ENCODE data around the gene LY86. TPM values are rescaled to one million over a fixed set of nuclear protein-coding genes. Genes with fewer than 3 reads are reported as not detected.

The LY86 gene
- total RNA-seq, 1 experiment from 2014 or later, result not detected

DNA sequence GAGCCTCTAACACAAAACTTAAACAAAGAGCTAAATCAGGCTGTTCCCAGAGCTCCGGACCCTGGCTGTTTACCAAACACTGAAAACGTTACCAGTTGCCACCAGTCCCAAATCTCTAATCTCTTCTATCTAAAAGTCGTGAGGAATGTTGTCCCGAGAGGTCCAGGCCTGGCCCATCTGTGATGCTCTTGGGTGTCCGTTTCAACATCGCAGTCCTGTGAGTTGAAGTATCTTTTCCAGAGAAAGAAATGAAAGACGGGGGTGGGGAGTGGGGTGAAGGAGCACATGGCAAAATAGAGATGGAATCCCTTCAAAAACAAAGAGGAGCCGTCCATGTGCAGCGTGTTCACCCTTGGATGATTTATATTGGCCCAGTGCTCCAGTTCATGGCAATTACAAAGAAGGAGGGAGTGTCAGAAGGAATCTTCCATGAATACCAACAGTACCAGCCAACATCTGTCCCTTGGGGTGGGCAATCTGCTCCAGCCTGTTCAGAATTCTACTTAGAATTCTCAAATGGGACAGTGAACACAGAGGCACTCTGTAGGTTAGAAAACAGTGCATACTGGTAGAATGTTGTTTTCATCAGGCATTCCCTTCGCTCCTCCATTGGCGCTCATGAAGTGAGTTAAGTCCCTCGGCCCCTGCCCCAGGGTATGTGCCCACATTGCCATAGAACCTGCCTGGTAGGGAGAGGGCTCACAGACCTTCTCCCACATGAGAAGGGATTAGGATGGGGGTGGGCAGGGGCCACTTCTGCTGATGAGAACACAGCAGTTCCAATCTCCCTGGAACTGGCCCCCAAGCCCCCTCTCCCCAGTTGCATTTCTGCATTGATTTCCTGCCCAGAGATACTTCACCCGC is 112.1 kb downstream of the LY86 start (continued):
- TF ChIP-seq, protein P1, sequence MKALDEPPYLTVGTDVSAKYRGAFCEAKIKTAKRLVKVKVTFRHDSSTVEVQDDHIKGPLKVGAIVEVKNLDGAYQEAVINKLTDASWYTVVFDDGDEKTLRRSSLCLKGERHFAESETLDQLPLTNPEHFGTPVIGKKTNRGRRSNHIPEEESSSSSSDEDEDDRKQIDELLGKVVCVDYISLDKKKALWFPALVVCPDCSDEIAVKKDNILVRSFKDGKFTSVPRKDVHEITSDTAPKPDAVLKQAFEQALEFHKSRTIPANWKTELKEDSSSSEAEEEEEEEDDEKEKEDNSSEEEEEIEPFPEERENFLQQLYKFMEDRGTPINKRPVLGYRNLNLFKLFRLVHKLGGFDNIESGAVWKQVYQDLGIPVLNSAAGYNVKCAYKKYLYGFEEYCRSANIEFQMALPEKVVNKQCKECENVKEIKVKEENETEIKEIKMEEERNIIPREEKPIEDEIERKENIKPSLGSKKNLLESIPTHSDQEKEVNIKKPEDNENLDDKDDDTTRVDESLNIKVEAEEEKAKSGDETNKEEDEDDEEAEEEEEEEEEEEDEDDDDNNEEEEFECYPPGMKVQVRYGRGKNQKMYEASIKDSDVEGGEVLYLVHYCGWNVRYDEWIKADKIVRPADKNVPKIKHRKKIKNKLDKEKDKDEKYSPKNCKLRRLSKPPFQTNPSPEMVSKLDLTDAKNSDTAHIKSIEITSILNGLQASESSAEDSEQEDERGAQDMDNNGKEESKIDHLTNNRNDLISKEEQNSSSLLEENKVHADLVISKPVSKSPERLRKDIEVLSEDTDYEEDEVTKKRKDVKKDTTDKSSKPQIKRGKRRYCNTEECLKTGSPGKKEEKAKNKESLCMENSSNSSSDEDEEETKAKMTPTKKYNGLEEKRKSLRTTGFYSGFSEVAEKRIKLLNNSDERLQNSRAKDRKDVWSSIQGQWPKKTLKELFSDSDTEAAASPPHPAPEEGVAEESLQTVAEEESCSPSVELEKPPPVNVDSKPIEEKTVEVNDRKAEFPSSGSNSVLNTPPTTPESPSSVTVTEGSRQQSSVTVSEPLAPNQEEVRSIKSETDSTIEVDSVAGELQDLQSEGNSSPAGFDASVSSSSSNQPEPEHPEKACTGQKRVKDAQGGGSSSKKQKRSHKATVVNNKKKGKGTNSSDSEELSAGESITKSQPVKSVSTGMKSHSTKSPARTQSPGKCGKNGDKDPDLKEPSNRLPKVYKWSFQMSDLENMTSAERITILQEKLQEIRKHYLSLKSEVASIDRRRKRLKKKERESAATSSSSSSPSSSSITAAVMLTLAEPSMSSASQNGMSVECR (CRISPR knock-in tag; IDR thresholded peaks at IDR 0.05; ENCODE audit: borderline replicate concordance), result no peak
- TF ChIP-seq, protein P2, sequence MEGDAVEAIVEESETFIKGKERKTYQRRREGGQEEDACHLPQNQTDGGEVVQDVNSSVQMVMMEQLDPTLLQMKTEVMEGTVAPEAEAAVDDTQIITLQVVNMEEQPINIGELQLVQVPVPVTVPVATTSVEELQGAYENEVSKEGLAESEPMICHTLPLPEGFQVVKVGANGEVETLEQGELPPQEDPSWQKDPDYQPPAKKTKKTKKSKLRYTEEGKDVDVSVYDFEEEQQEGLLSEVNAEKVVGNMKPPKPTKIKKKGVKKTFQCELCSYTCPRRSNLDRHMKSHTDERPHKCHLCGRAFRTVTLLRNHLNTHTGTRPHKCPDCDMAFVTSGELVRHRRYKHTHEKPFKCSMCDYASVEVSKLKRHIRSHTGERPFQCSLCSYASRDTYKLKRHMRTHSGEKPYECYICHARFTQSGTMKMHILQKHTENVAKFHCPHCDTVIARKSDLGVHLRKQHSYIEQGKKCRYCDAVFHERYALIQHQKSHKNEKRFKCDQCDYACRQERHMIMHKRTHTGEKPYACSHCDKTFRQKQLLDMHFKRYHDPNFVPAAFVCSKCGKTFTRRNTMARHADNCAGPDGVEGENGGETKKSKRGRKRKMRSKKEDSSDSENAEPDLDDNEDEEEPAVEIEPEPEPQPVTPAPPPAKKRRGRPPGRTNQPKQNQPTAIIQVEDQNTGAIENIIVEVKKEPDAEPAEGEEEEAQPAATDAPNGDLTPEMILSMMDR (IDR thresholded peaks at IDR 0.05), result no peak
- TF ChIP-seq NFE2L1 (CRISPR knock-in tag; IDR thresholded peaks at IDR 0.05), result no peak
- TF ChIP-seq NR1H2 (CRISPR knock-in tag; IDR thresholded peaks at IDR 0.05), result no peak
- no peak for TF ChIP-seq ETV6 (CRISPR knock-in tag; IDR thresholded peaks at IDR 0.05)
- no peak for TF ChIP-seq RORB (CRISPR knock-in tag; IDR thresholded peaks at IDR 0.05)
- no peak for TF ChIP-seq TEAD1 (CRISPR knock-in tag; IDR thresholded peaks at IDR 0.05)

DNA sequence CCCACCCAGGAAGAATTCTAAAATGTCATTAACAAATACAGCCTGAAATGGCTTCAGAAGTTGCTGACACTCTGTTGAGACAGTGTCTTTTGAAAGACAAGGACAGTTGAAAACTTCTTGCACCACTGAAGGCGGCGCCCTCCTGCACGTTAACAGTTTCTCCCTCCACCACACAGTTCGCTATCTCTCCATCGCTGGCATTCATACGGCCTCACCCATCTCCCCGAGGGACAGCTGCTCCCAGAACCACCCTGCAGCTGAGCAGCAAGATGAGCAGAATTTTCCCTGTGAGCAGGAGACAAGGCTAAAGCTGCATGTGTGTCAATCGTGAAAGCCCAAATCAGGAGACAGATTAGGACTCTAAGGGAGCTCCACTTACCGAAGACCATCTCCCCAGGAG is 113.3 kb downstream of the LY86 start:
- Mint-ChIP-seq H3K27ac (no peak overlapping the region), H3K27me3 (ENCODE audit: low read depth) (no peaks in the 10 kb centered on the region), H3K4me1 (peaks cover 16% of the 10 kb centered on the region), H3K9me3 (no peaks in the 10 kb centered on the region), H3K36me3 (no peaks in the 10 kb centered on the region), H3K4me3 (no peak overlapping the region)
- ChIA-PET POLR2A (no interaction called here), CTCF (interaction anchor here (1.2 to 2.1 kb wide), 3 partner anchors 23 to 57 kb away, joined by 3 to 8 read pairs (median 7); no protein-coding TSS in a partner anchor)
- ATAC-seq, result no peak
- DNase-seq (ENCODE audit: low spot score), result no peak
- TF ChIP-seq ETV6 (CRISPR knock-in tag; IDR thresholded peaks at IDR 0.05), result no peak
- no peak for TF ChIP-seq ZNF396 (CRISPR knock-in tag; IDR thresholded peaks at IDR 0.05; ENCODE audit: borderline replicate concordance)
- TF ChIP-seq GTF2I (CRISPR knock-in tag; conservative IDR thresholded peaks at IDR 0.05), result no peak
- TF ChIP-seq FOXK1 (CRISPR knock-in tag; IDR thresholded peaks at IDR 0.05), result no peak
- TF ChIP-seq, protein P3, sequence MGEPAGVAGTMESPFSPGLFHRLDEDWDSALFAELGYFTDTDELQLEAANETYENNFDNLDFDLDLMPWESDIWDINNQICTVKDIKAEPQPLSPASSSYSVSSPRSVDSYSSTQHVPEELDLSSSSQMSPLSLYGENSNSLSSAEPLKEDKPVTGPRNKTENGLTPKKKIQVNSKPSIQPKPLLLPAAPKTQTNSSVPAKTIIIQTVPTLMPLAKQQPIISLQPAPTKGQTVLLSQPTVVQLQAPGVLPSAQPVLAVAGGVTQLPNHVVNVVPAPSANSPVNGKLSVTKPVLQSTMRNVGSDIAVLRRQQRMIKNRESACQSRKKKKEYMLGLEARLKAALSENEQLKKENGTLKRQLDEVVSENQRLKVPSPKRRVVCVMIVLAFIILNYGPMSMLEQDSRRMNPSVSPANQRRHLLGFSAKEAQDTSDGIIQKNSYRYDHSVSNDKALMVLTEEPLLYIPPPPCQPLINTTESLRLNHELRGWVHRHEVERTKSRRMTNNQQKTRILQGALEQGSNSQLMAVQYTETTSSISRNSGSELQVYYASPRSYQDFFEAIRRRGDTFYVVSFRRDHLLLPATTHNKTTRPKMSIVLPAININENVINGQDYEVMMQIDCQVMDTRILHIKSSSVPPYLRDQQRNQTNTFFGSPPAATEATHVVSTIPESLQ (CRISPR knock-in tag; IDR thresholded peaks at IDR 0.05), result no peak
- no peak for TF ChIP-seq EMX1 (CRISPR knock-in tag; IDR thresholded peaks at IDR 0.05)
- no peak for TF ChIP-seq RORB (CRISPR knock-in tag; IDR thresholded peaks at IDR 0.05)
- TF ChIP-seq ATF1 (CRISPR knock-in tag; IDR thresholded peaks at IDR 0.05), result no peak
- TF ChIP-seq NFYB (CRISPR knock-in tag; conservative IDR thresholded peaks at IDR 0.05; ENCODE audit: low read depth), result no peak
- TF ChIP-seq, protein P4, sequence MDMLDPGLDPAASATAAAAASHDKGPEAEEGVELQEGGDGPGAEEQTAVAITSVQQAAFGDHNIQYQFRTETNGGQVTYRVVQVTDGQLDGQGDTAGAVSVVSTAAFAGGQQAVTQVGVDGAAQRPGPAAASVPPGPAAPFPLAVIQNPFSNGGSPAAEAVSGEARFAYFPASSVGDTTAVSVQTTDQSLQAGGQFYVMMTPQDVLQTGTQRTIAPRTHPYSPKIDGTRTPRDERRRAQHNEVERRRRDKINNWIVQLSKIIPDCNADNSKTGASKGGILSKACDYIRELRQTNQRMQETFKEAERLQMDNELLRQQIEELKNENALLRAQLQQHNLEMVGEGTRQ (CRISPR knock-in tag; IDR thresholded peaks at IDR 0.05), result no peak
- TF ChIP-seq, protein P5, sequence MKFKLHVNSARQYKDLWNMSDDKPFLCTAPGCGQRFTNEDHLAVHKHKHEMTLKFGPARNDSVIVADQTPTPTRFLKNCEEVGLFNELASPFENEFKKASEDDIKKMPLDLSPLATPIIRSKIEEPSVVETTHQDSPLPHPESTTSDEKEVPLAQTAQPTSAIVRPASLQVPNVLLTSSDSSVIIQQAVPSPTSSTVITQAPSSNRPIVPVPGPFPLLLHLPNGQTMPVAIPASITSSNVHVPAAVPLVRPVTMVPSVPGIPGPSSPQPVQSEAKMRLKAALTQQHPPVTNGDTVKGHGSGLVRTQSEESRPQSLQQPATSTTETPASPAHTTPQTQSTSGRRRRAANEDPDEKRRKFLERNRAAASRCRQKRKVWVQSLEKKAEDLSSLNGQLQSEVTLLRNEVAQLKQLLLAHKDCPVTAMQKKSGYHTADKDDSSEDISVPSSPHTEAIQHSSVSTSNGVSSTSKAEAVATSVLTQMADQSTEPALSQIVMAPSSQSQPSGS (CRISPR knock-in tag; IDR thresholded peaks at IDR 0.05; ENCODE audit: borderline replicate concordance, low read depth), result no peak
- no peak for TF ChIP-seq RELA (CRISPR knock-in tag; IDR thresholded peaks at IDR 0.05; ENCODE audit: borderline replicate concordance)
- TF ChIP-seq, protein P1 (CRISPR knock-in tag; IDR thresholded peaks at IDR 0.05; ENCODE audit: borderline replicate concordance), result no peak
- no peak for TF ChIP-seq OVOL2 (CRISPR knock-in tag; IDR thresholded peaks at IDR 0.05; ENCODE audit: borderline replicate concordance)
- no peak for TF ChIP-seq PRRX2 (CRISPR knock-in tag; IDR thresholded peaks at IDR 0.05)

All from WTC11 (cell line).